HL-60 (cell line): Measurements from ENCODE around the gene TUBG1.

Experiments
- DNase-seq, 2 experiments: peaks; one replicate each; pipeline ENCODE4 v3.0.0-alpha.2; 2010 to 2020; ENCODE audit warnings: low read depth in 1 of 2, low spot score in 1 of 2
- H3K27ac ChIP-seq: fragments of 250-450 bp; sonication (Bioruptor Pico); replicated peaks from 2 replicates; pipeline ENCODE4 v1.5.1; 2020; ENCODE audit warnings: mild to moderate bottlenecking, moderate library complexity
- H3K27me3 ChIP-seq: fragments of 250-450 bp; sonication (Bioruptor Pico); 2 replicates; pipeline ENCODE4 v1.5.1; 2021; ENCODE audit warnings: mild to moderate bottlenecking, moderate library complexity; ENCODE audit not compliant: insufficient read depth, poor library complexity, severe bottlenecking
- H3K4me3 ChIP-seq: replicated peaks from 2 replicates; pipeline ENCODE4 v1.5.1; 2011; ENCODE audit warnings: mild to moderate bottlenecking, control low read depth, low read length; ENCODE audit not compliant: insufficient read depth
- CTCF ChIP-seq: IDR thresholded peaks from one replicate; pipeline ENCODE4 v1.5.1; 2011; ENCODE audit warnings: low read length, control low read depth, inconsistent platforms; ENCODE audit not compliant: insufficient read depth
- GABPA ChIP-seq: IDR thresholded peaks from 2 replicates; pipeline ENCODE4 v1.6.1; 2012; ENCODE audit warnings: low read depth
- POLR2AphosphoS5 ChIP-seq: IDR thresholded peaks from 2 replicates; pipeline ENCODE4 v1.6.1; 2012; ENCODE audit warnings: low read depth
- REST ChIP-seq: IDR thresholded peaks from 2 replicates; pipeline ENCODE4 v1.6.1; 2012; ENCODE audit warnings: low read depth; ENCODE audit not compliant: insufficient replicate concordance
- SPI1 ChIP-seq: IDR thresholded peaks from 2 replicates; pipeline ENCODE4 v1.6.1; 2012; ENCODE audit warnings: low read depth, mild to moderate bottlenecking, borderline replicate concordance

TUBG1 gene

GRCh38 chr17:42573095-42573494, 36.4 kb upstream of the TUBG1 start:
- no peak overlapping the region for H3K4me3 ChIP-seq
- peak in 1 of 2 experiments; percentile 52 for DNase-seq
- no peaks in the 10 kb centered on the region for H3K27me3 ChIP-seq
- no peak overlapping the region for H3K27ac ChIP-seq
- TF ChIP-seq CTCF (no peak), SPI1 (peak; percentile 20; the same call in 1 of the 2 replicates), REST (no peak)

- no peak for DNase-seq
- no peak for TF ChIP-seq SPI1
- TF ChIP-seq GABPA = no peak
- no peak for TF ChIP-seq POLR2AphosphoS5
- no peak for TF ChIP-seq REST
- no peak for TF ChIP-seq CTCF
- no peaks in the 10 kb centered on the region for H3K27me3 ChIP-seq
- H3K4me3 ChIP-seq = no peak overlapping the region
- no peak overlapping the region for H3K27ac ChIP-seq
These were observed 35.0 kb upstream of the TUBG1 start for GRCh38 chr17:42574463-42574862.

DNA sequence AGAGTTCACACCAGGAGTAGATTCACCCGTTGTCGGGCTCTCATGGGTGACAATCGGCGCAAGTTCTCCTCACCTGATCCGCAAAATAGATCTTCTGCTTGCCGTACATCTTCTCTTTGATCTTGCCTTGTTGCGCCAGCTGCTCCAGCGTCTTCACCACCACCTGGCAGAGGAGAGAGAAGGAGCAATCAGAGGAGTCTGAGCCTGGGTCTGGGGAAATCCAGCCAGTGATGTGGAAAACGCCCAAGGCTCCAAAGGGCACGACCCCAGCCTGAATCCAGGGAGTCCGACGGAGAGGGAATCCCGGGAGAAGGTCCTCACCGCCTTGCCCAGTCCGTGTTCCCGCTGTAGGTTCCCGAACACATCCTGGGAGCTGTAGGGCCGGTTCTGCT, 32.3 kb upstream of the TUBG1 start:
- TF ChIP-seq SPI1 = no peak
- no peak for TF ChIP-seq CTCF
- TF ChIP-seq REST = no peak
- TF ChIP-seq POLR2AphosphoS5 = no peak; the same call in 1 of the 2 replicates
- no peak for TF ChIP-seq GABPA
- Histone ChIP-seq H3K27ac (peak overlapping the region; percentile 94), H3K4me3 (peak overlapping the region; percentile 92), H3K27me3 (no peaks in the 10 kb centered on the region)
- no peak for DNase-seq
